Measurements from ENCODE around the gene NPY.
A peak's percentile ranks its signal among the peaks of the same experiment; 100 is the strongest.
"Not testable (repeated sequence)": the region's sequence is repeated elsewhere in the genome, so short reads cannot be mapped to it uniquely, and the experiment has no call there.

Gene NPY

GRCh38 chr7:24283897-24284698, at the start of gene NPY:
TSS of gene NPY (plus strand) at chr7:24284190. CDS start at chr7:24285241, 1,051 bp downstream.
- no peak for DNase-seq

DNA sequence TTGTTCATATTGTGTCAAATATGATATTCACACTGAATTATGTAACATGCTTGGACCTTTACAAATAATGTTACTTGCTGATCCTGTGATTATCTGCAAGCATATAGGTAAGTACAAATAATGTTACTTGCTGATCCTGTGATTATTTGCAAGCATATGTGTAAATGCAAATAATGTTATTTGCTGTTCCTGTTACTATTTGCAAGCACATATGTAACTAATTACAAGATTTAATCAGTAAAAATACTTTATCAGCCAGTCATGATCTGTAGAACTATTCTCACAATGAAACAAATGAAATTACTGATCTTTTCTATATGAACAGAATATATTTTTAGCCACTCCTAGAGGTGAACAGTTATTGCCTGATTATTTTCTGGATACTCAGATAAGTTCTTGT, 44.7 kb upstream of the NPY start:
- no peak for DNase-seq

DNA sequence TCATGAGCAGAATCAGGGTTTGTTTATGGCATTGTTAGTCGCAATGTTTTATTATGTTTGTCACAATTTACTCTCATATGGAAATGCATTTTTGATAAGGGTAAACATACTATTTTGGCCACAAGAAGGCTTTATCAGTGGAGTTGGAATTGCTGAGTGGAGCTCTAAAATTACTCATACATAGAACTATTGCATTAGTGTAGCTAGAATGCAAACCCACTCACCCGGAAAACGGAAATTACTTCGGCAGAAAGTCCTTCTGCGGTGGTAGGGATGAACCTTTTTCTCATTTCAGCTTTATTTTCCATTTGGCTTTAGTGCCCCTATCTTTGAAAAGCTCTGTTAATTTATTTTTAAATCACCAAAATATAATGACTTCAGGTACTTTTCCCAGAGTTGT, 42.8 kb upstream of the NPY start:
- no peak for DNase-seq

DNA sequence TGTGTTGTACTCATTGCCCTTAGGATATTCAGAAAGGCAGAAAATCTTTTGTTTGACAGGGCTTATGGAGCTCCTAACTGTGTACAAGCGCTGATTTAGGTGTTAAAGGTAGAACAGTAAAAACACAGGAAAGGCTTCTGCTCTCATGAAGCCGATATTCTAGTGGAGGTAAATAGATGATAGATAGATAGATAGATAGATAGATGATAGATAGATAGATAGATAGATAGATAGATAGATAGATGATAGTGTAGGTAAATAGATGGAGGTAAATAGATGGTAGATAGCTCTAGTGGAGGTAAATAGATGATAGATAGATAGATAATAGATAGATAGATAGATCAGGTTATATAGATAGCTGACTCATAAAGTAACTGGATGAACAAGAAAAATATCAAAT, 39.4 kb upstream of the NPY start:
- no peak for DNase-seq

DNA sequence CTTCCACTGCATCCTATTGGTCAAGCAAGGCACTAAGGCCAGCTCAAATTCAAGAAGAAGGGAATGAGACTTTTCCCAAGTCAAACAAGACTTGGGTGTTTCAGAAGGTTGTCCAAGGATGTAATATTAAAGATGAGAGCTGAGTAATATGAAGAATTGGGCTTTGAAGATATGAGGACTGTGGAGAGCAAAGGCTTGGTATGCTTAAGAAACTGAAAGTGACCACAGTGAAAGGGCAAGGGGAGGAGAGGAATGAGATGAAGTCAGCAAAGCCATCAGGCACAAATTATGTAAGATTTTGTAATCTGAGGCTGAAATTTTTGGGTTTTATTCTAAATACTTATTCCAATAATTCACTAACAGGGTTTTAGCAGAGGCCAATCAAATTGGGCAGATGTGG, 38.6 kb upstream of the NPY start:
- no peak for DNase-seq

GRCh38 chr7:24249266-24249665, 34.7 kb upstream of the NPY start:
- no peak for DNase-seq

DNA sequence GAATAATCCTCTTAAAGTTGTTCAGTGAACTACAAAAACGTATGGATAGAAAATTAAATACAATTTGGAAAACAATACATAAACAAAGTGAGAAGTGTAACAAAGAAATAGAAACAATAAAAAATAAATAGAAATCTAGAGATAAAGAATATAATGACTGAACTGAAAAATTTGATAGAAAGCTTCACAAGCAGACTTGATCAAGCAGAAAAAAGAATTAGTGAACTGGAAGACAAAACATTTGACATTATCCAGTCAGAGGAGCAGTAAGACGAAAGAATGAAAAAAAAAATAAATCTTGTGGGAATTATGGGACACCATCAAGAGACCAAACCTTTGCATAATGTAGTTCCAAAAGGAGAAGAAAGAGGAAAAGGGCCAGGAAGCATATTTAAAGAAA, 32.4 kb upstream of the NPY start:
- no peak for DNase-seq

DNA sequence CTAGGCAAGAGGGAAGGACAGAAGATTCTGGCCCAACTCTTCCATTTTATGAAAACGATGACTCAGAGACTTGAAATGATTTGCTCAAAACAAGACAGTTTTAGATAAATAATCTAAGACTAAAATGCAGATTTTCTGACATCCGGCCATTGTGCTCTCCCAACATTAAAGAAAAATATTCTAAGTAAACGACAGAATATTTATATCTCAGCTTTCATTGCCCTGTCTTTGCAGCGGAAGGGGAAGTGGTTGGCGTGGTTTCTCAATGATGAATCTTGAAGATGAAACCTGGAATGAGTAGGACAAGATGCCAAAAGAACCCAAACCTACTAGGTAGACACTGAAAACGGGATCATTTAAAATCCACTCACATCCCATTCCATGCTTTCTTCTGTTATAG, 28.9 kb upstream of the NPY start:
- no peak for DNase-seq

- DNase-seq: not testable (repeated sequence)
These were observed 25.7 kb upstream of the NPY start for GRCh38 chr7:24258324-24258723.

DNA sequence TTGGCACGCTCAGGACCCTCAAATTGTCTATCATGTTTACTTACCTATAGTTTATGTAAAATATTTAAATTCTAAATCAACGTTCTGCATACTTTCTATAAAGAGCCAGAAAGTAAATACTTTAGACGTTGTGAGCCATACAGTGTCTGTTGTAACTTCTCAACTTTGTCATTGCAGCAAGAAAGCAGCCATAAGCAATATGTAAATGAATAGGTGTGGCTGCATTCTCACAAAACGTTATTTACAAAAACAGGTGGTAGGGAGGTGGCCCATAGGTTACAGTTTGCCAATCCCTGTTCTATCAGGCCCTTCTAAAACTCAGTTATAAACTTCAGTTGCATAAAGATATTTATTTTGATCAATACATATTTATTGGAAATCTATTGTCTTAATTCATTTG, 12.1 kb upstream of the NPY start:
- no peak for DNase-seq

DNA sequence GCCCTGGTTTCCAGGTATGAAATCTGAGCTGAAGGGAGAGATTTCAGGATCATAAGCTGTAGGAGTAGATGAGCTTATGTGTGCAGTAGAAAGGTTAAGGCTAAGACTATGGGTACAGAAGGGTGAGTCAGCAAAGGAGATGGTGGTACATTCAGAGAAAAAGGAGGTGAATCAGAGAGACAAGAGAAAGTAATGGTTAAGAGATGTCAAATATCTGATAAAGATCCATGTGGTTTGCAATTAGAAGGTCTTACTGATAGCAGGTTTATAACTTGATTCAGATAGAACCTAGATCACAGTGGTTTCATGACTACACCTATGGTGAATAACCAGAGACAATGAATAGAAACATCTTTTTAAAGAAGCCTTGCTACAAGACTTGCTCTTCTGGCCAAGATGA, 4.5 kb upstream of the NPY start:
- no peak for DNase-seq

DNA sequence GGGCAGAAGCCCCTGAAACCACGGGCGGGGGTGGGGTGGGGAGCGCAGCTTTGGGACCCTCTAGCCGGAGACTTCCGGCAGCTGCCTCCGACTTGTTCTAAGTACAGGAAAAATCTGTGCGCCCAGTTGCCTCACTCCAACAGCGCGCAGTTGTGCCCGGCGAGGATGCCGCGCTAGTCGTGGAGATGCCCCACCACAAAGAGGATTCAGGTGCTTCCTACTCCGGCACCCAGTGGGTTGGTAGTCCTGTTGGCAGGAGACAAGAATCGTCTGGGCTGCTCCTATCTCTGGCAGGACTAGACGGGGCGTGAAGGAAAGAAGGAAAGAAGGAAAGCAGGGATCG, 465 bp upstream of the NPY start:
- DNase-seq: no peak

- no peak for DNase-seq
These were observed 913 bp downstream of the NPY start for GRCh38 chr7:24284699-24285506.

DNA sequence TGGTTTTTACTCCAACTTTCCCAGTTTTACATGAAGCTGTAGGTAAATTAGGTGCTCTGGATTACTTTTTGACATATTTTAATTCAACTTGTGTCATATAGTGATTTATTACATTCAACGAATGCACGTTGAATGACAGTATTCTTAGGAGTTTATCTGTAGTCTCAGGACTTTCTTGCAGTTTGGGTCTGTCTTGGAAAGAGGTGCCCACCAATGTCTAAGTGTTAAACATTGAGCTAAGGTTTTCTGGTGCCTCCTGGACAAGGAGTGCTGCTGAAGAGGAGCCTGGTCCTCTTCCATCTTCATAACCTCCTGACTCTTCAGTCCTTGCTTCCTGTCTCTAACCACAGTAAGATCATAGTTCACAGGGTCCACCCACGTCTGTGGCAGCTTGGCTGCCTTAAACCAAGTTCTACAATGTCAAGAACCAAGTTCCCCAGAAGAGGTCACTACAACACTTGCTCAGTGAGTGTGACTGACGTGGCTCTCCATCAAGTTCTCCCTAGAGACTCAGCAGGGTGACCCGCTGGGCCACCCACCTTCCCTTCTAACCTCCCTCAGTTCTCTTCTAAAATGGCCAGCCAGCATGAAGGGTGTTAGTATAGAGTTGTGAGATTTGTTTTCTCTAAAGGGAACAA, 6.1 kb downstream of the NPY start:
- peak; percentile 88 for DNase-seq

- no peak for DNase-seq
These were observed 7.3 kb downstream of the NPY start for GRCh38 chr7:24291271-24291670.

GRCh38 chr7:24297362-24297761, 13.4 kb downstream of the NPY start:
- peak; percentile 49 for DNase-seq

DNA sequence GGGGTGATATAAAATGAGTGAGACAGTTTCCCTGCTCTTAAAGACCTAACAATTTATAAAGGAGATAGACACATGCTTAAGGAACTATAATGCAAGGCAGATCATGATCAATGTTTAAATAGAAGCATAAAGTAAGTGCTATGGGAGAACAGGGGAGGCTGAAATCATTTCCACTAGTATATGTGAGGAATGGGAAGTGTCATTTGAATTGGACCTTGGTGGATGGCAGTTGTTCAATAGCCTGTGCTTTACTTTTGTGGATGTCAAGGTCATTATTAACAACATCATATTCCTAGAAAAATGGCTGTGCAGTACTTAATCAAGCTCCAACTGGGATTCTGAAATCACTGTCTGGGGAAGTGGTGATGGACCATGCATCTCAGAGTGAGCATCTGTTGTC, 14.7 kb downstream of the NPY start:
- DNase-seq: no peak

- DNase-seq: no peak
These were observed 15.2 kb downstream of the NPY start for GRCh38 chr7:24299192-24299591.

- no peak for DNase-seq
These were observed 17.7 kb downstream of the NPY start for GRCh38 chr7:24301703-24302102.

DNA sequence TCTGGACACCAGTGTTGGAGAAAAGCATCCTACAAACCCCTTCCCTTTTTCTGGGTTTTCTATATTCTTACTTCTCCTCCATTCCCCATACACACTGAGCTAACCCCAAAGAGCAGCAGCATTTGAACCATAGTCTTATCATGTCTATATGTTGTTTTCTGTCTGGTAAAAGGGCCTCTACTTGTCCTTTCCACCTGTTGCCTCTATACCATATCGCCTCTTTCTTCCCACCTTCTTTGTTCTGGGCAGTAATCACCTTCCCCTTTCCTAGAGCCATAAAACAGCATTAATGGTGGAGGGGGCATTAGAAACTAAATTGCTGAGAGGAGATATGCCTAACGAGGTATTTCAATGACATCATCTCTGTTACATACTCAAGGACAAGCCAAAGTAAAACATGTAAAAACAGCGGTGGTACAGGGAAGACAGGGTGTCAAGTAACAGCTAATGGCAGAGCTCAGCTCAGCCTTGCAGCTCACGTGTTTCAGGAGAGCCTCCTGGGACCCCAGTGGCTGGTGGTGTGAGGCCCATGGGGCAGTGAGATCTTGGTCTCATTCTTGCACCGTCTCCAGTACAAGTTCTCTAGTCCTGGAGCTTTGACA, 20.6 kb downstream of the NPY start:
- peak; percentile 22 for DNase-seq

DNA sequence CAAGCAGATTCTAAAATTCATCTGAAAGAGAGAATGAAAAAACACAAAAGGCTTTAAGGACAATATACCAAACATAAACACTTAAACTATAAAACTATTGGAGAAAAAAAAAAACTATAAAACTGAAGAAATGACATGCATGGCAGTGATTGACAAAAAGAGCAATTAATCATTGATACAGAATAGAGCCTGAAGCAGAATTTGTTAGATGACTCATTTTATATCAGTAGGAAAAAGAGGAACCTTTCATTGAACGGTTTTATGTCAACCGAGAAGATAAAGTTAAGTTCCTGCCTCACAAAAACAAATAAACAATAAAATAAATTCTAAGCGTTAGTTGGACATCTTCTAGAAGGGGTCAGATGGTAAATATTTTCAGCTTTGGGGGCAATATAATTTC, 23.3 kb downstream of the NPY start:
- DNase-seq: peak; percentile 22

- DNase-seq: no peak
These were observed 28.6 kb downstream of the NPY start for GRCh38 chr7:24312588-24312987.

- DNase-seq: no peak
These were observed 29.8 kb downstream of the NPY start for GRCh38 chr7:24313777-24314176.

GRCh38 chr7:24316340-24316739, 32.4 kb downstream of the NPY start:
- DNase-seq: no peak
